Colon (tissue), 2 donors: Measurements from ENCODE around the gene SPATA4.

Source experiments
- FAIRE-seq: peaks from 2 replicates; lab custom pipeline; 2012; peaks lifted over from hg19 to GRCh38; lab: Jason Lieb, UNC
- donor health status: control.
- donor health status: control.

SPATA4 gene

GRCh38 chr4:176189891-176190795 is 5.2 kb downstream of the SPATA4 start:
- FAIRE-seq, result no peak

GRCh38 chr4:176188654-176189053 is 6.7 kb downstream of the SPATA4 start:
- no peak for FAIRE-seq

- no peak for FAIRE-seq
Measured at GRCh38 chr4:176187624-176188023, 7.8 kb downstream of the SPATA4 start.

- FAIRE-seq, result no peak
Measured at GRCh38 chr4:176186671-176187395, 8.6 kb downstream of the SPATA4 start.

GRCh38 chr4:176186067-176186466 is 9.3 kb downstream of the SPATA4 start:
- no peak for FAIRE-seq

GRCh38 chr4:176185051-176185450 is 10.3 kb downstream of the SPATA4 start:
- FAIRE-seq, result no peak

- no peak for FAIRE-seq
Measured at GRCh38 chr4:176163041-176163440, 32.3 kb downstream of the SPATA4 start.

- no peak for FAIRE-seq
Measured at GRCh38 chr4:176156656-176157055, 38.7 kb downstream of the SPATA4 start.

GRCh38 chr4:176153124-176153523 is 42.3 kb downstream of the SPATA4 start:
- no peak for FAIRE-seq

- FAIRE-seq, result no peak
Measured at GRCh38 chr4:176150704-176151103, 44.7 kb downstream of the SPATA4 start.

- no peak for FAIRE-seq
Measured at GRCh38 chr4:176150356-176150682, 45.1 kb downstream of the SPATA4 start.

GRCh38 chr4:176149680-176150355 is 45.6 kb downstream of the SPATA4 start:
- no peak for FAIRE-seq

GRCh38 chr4:176142253-176142652 is 53.1 kb downstream of the SPATA4 start:
- FAIRE-seq, result no peak

- FAIRE-seq, result no peak
Measured at GRCh38 chr4:176139518-176139917, 55.9 kb downstream of the SPATA4 start.

GRCh38 chr4:176137631-176138030 is 57.8 kb downstream of the SPATA4 start:
- no peak for FAIRE-seq

- FAIRE-seq, result no peak
Measured at GRCh38 chr4:176134670-176135069, 60.7 kb downstream of the SPATA4 start.
